Fibroblast of lung (primary cell): ENCODE measurements around the gene PKIB.

Experiments
- EZH2 ChIP-seq: IDR thresholded peaks from 2 replicates; pipeline ENCODE4 v1.5.1; 2012; ENCODE audit warnings: low read length, control low read depth, mild to moderate bottlenecking; ENCODE audit errors: missing control alignments
- TF ChIP-seq, protein P1 (sequence below), 2 donors: IDR thresholded peaks in 1 of 2; conservative IDR thresholded peaks in 1 of 2; 1 replicate in 1 of 2; 2 replicates in 1 of 2; pipeline ENCODE4 v1.5.1; 2011 to 2012; ENCODE audit warnings: low read length in 2 of 2, control low read depth in 1 of 2, inconsistent platforms in 1 of 2, low read depth in 1 of 2, mild to moderate bottlenecking in 1 of 2

DNA sequence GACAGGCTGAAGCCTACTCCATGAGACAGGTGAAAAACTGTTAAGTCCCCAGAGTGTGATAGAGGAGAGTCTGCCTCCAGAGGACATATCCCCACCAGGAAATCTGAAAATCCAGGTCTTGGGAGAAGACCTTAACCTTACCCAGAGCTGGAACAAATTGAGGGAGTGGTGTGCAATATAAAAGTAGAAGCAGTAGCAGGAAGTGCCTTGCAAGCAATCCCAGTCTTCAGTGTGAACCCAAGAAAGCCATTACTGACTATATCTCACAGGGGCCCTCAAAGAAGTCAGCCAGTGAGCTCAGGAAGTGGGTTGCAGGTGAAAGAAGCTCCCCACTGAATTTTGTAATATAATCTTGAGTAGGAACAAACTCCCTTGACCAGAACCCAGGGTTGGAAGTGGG lies 41.9 kb upstream of the PKIB start:
- TF ChIP-seq, protein P1, sequence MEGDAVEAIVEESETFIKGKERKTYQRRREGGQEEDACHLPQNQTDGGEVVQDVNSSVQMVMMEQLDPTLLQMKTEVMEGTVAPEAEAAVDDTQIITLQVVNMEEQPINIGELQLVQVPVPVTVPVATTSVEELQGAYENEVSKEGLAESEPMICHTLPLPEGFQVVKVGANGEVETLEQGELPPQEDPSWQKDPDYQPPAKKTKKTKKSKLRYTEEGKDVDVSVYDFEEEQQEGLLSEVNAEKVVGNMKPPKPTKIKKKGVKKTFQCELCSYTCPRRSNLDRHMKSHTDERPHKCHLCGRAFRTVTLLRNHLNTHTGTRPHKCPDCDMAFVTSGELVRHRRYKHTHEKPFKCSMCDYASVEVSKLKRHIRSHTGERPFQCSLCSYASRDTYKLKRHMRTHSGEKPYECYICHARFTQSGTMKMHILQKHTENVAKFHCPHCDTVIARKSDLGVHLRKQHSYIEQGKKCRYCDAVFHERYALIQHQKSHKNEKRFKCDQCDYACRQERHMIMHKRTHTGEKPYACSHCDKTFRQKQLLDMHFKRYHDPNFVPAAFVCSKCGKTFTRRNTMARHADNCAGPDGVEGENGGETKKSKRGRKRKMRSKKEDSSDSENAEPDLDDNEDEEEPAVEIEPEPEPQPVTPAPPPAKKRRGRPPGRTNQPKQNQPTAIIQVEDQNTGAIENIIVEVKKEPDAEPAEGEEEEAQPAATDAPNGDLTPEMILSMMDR (conservative IDR thresholded peaks at IDR 0.05 in 1 of 2, IDR thresholded peaks at IDR 0.05 in 1 of 2; ENCODE audit: low read depth in 1 of 2, low read length in 2 of 2): no peak
- TF ChIP-seq EZH2: no peak
